Measurements from ENCODE around the gene GFER.
A peak's percentile ranks its signal among the peaks of the same experiment; 100 is the strongest.

- no peak for TF ChIP-seq CTCF (IDR thresholded peaks at IDR 0.05; ENCODE audit: low read depth, low read length, missing input control)
- TF ChIP-seq ZBTB33 (IDR thresholded peaks at IDR 0.05), result no peak
- TF ChIP-seq SP1 (IDR thresholded peaks at IDR 0.05), result peak; percentile 58
- peak; percentile 45 for TF ChIP-seq REST (IDR thresholded peaks at IDR 0.05)
- no peak for TF ChIP-seq TAF1 (conservative IDR thresholded peaks at IDR 0.05)
- TF ChIP-seq RAD21 (IDR thresholded peaks at IDR 0.05), result no peak
- peak; percentile 26 for TF ChIP-seq YY1 (IDR thresholded peaks at IDR 0.05)
- TF ChIP-seq MAX (IDR thresholded peaks at IDR 0.05), result no peak
- TF ChIP-seq JUND (IDR thresholded peaks at IDR 0.05), result no peak
- no peak for TF ChIP-seq HNF4G (IDR thresholded peaks at IDR 0.05)
- no peak for TF ChIP-seq ATF3 (IDR thresholded peaks at IDR 0.05)
- TF ChIP-seq GABPA (IDR thresholded peaks at IDR 0.05 in 1 of 2, conservative IDR thresholded peaks at IDR 0.05 in 1 of 2), result no peak
- TF ChIP-seq HNF4A (conservative IDR thresholded peaks at IDR 0.05), result peak; percentile 48 to 51
These were observed 50.9 kb downstream of the GFER start for GRCh38 chr16:2034696-2035430.
